ENCODE data around the gene POU2F1. TPM values are rescaled to one million over a fixed set of nuclear protein-coding genes. Genes with fewer than 3 reads are reported as not detected.

The POU2F1 gene
- total RNA-seq, 1 experiment from 2014 or later, result 28.5 TPM

- ChIA-PET POLR2A (ENCODE audit: unreplicated experiment) (no interaction called here), CTCF (no interaction called here)
- no peak for TF ChIP-seq EZH2 (IDR thresholded peaks at IDR 0.05; ENCODE audit: low read depth)
- TF ChIP-seq CTCF (conservative IDR thresholded peaks at IDR 0.05), result no peak
- H3K4me1 ChIP-seq (replicated peaks; ENCODE audit: insufficient read depth), result peaks cover 12% of the 10 kb centered on the region
- no peaks in the 10 kb centered on the region for H3K79me2 ChIP-seq (ENCODE audit: low read depth)
- BruUV-seq (replicated peaks), result no TSS peak
- H2AFZ ChIP-seq, result no peak overlapping the region
- H4K20me1 ChIP-seq (ENCODE audit: insufficient read depth), result no peaks in the 10 kb centered on the region
- H3K27ac ChIP-seq, result no peak overlapping the region
- H3K4me3 ChIP-seq, result no peak overlapping the region
- H3K9me3 ChIP-seq (ENCODE audit: insufficient read depth, low read depth), result no peaks in the 10 kb centered on the region; the same call in 1 of the 2 replicates
- H3K9me2 ChIP-seq (ENCODE audit: insufficient read depth), result no peaks in the 10 kb centered on the region
- H3K4me2 ChIP-seq, result no peak overlapping the region
- intact Hi-C loops (cut with micrococcal nuclease; ENCODE audit: unreplicated experiment), result loop anchor here (10.0 kb wide), 1 partner anchor 676 kb away; no protein-coding TSS in a partner anchor
- 0 out of 2 replicates have a peak, but pooled peaks cover 6% of the 10 kb centered on the region for H3K36me3 ChIP-seq (ENCODE audit: low read depth)
- DNase-seq, result no peak
- H3K27me3 ChIP-seq (ENCODE audit: insufficient read depth, low read depth), result no peaks in the 10 kb centered on the region
- H3F3A ChIP-seq (ENCODE audit: insufficient read depth, low read depth), result peaks cover 7% of the 10 kb centered on the region; the same call in 1 of the 2 replicates
Measured at GRCh38 chr1:167408355-167408754, 187.7 kb downstream of the POU2F1 start.

GRCh38 chr1:167409183-167409582 lies 188.5 kb downstream of the POU2F1 start:
- H3K27me3 ChIP-seq (ENCODE audit: insufficient read depth, low read depth), result no peaks in the 10 kb centered on the region
- H3K4me3 ChIP-seq, result no peak overlapping the region
- H3K27ac ChIP-seq, result no peak overlapping the region
- 0 out of 2 replicates have a peak, but pooled peaks cover 6% of the 10 kb centered on the region for H3K36me3 ChIP-seq (ENCODE audit: low read depth)
- no peaks in the 10 kb centered on the region for H4K20me1 ChIP-seq (ENCODE audit: insufficient read depth)
- no peak for DNase-seq
- no peaks in the 10 kb centered on the region for H3K79me2 ChIP-seq (ENCODE audit: low read depth)
- ChIA-PET CTCF (interaction anchor here (0.6 kb wide), 1 partner anchor 95 kb away, joined by 4 read pairs; no protein-coding TSS in a partner anchor), POLR2A (ENCODE audit: unreplicated experiment) (no interaction called here)
- H3K4me1 ChIP-seq (replicated peaks; ENCODE audit: insufficient read depth), result peaks cover 10% of the 10 kb centered on the region
- no peak overlapping the region for H2AFZ ChIP-seq
- TF ChIP-seq EZH2 (IDR thresholded peaks at IDR 0.05; ENCODE audit: low read depth) (no peak), CTCF (conservative IDR thresholded peaks at IDR 0.05) (peak; percentile 54; the same call in 1 of the 2 replicates)
- H3K9me3 ChIP-seq (ENCODE audit: insufficient read depth, low read depth), result no peaks in the 10 kb centered on the region; the same call in 1 of the 2 replicates
- no TSS peak for BruUV-seq (replicated peaks)
- intact Hi-C loops (cut with micrococcal nuclease; ENCODE audit: unreplicated experiment), result loop anchor here (1.0 to 10.0 kb wide), 2 partner anchors 12 to 676 kb away; no protein-coding TSS in a partner anchor
- no peaks in the 10 kb centered on the region for H3K9me2 ChIP-seq (ENCODE audit: insufficient read depth)
- no peak overlapping the region for H3K4me2 ChIP-seq
- peaks cover 7% of the 10 kb centered on the region; the same call in 1 of the 2 replicates for H3F3A ChIP-seq (ENCODE audit: insufficient read depth, low read depth)

- TF ChIP-seq CTCF (conservative IDR thresholded peaks at IDR 0.05) (no peak), EZH2 (IDR thresholded peaks at IDR 0.05; ENCODE audit: low read depth) (no peak)
- Histone ChIP-seq H3K4me2 (no peak overlapping the region), H3K27ac (no peak overlapping the region), H3K27me3 (ENCODE audit: insufficient read depth, low read depth) (no peaks in the 10 kb centered on the region), H3K79me2 (ENCODE audit: low read depth) (no peaks in the 10 kb centered on the region), H3F3A (ENCODE audit: insufficient read depth, low read depth) (peaks cover 7% of the 10 kb centered on the region; the same call in 1 of the 2 replicates), H2AFZ (no peak overlapping the region), H3K36me3 (ENCODE audit: low read depth) (no peaks in the 10 kb centered on the region), H3K4me3 (no peak overlapping the region), H3K9me3 (ENCODE audit: insufficient read depth, low read depth) (no peaks in the 10 kb centered on the region; the same call in 1 of the 2 replicates), H3K4me1 (replicated peaks; ENCODE audit: insufficient read depth) (no peaks in the 10 kb centered on the region; the same call in 1 of the 2 replicates), H4K20me1 (ENCODE audit: insufficient read depth) (no peaks in the 10 kb centered on the region), H3K9me2 (ENCODE audit: insufficient read depth) (no peaks in the 10 kb centered on the region)
- no peak for DNase-seq
- intact Hi-C loops (cut with micrococcal nuclease; ENCODE audit: unreplicated experiment), result no loop called here
- BruUV-seq (replicated peaks), result no TSS peak
- ChIA-PET POLR2A (ENCODE audit: unreplicated experiment) (no interaction called here), CTCF (interaction anchor here (0.6 kb wide), 1 partner anchor 204 kb away, joined by 3 read pairs; no protein-coding TSS in a partner anchor)
Measured at GRCh38 chr1:167412072-167412471, 191.4 kb downstream of the POU2F1 start.
